VCaP (cell line): ENCODE results near the gene PANX2.

Source experiments
- H3K27ac ChIP-seq: fragments of 450-650 bp; 2 replicates; pipeline ENCODE4 v1.5.1; 2017
- CTCF ChIP-seq: fragments of 450-650 bp; conservative IDR thresholded peaks from 2 replicates; pipeline ENCODE4 v1.5.1; 2017; ENCODE audit warnings: mild to moderate bottlenecking, moderate library complexity

Gene PANX2

GRCh38 chr22:50175921-50176849 is 5.7 kb downstream of the PANX2 start:
- H3K27ac ChIP-seq = no peak overlapping the region
- TF ChIP-seq CTCF = no peak

GRCh38 chr22:50176850-50177536 is 6.5 kb downstream of the PANX2 start:
- no peak overlapping the region for H3K27ac ChIP-seq
- TF ChIP-seq CTCF = no peak

- H3K27ac ChIP-seq = no peak overlapping the region
- no peak for TF ChIP-seq CTCF
Measured at GRCh38 chr22:50177537-50178470, 7.3 kb downstream of the PANX2 start.

- TF ChIP-seq CTCF = no peak
- no peak overlapping the region for H3K27ac ChIP-seq
Measured at GRCh38 chr22:50178471-50178864, 7.9 kb downstream of the PANX2 start.

GRCh38 chr22:50178871-50179869 is 8.6 kb downstream of the PANX2 start:
- H3K27ac ChIP-seq = no peak overlapping the region
- no peak for TF ChIP-seq CTCF

GRCh38 chr22:50179937-50180726 is 9.6 kb downstream of the PANX2 start:
- H3K27ac ChIP-seq = no peak overlapping the region
- no peak for TF ChIP-seq CTCF
